ENCODE measurements around the gene MCAM.

Gene MCAM

DNA sequence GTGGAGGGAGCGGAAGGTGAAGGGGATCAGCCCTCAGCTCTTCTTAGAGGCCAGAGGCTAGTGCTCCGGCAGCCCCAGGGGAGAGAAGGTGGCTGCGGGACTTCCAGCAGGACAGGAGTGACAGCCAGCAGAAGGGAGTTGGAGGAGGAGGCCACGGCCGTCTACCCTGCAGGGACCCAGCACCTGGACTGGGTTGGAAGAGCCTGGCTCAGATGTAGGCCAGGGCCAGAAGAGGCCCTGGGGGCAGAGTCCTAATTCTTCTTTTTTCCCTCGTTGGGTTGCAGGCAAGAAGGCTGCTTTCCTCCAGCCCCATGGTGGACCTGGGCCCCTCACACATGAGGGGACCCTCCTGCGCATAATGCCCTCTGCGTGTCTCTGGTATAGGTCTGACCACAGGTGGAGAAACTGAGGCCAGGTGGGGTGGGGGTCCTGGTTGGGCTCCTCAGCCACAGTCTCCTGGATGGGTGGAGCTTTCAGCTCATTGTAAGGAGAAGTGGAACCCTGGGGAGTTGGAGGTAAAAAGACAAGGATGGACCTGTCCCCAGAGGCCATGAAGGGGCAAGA is 2.3 kb upstream of the MCAM start:
- no peak for ATAC-seq
- TF ChIP-seq ZNF565 (CRISPR knock-in tag; conservative IDR thresholded peaks at IDR 0.05; ENCODE audit: low read depth) (no peak), ESRRG (CRISPR knock-in tag; IDR thresholded peaks at IDR 0.05) (no peak), CSDC2 (CRISPR knock-in tag; IDR thresholded peaks at IDR 0.05) (no peak), RARB (CRISPR knock-in tag; IDR thresholded peaks at IDR 0.05) (no peak), OSR1 (CRISPR knock-in tag; IDR thresholded peaks at IDR 0.05) (no peak), ISL1 (CRISPR knock-in tag; IDR thresholded peaks at IDR 0.05) (no peak)
- TF ChIP-seq, protein P1, sequence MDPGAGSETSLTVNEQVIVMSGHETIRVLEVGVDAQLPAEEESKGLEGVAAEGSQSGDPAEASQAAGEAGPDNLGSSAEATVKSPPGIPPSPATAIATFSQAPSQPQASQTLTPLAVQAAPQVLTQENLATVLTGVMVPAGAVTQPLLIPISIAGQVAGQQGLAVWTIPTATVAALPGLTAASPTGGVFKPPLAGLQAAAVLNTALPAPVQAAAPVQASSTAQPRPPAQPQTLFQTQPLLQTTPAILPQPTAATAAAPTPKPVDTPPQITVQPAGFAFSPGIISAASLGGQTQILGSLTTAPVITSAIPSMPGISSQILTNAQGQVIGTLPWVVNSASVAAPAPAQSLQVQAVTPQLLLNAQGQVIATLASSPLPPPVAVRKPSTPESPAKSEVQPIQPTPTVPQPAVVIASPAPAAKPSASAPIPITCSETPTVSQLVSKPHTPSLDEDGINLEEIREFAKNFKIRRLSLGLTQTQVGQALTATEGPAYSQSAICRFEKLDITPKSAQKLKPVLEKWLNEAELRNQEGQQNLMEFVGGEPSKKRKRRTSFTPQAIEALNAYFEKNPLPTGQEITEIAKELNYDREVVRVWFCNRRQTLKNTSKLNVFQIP (CRISPR knock-in tag; IDR thresholded peaks at IDR 0.05; ENCODE audit: borderline replicate concordance, low read depth), result no peak
- TF ChIP-seq, protein P2, sequence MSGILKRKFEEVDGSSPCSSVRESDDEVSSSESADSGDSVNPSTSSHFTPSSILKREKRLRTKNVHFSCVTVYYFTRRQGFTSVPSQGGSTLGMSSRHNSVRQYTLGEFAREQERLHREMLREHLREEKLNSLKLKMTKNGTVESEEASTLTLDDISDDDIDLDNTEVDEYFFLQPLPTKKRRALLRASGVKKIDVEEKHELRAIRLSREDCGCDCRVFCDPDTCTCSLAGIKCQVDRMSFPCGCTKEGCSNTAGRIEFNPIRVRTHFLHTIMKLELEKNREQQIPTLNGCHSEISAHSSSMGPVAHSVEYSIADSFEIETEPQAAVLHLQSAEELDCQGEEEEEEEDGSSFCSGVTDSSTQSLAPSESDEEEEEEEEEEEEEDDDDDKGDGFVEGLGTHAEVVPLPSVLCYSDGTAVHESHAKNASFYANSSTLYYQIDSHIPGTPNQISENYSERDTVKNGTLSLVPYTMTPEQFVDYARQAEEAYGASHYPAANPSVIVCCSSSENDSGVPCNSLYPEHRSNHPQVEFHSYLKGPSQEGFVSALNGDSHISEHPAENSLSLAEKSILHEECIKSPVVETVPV (CRISPR knock-in tag; IDR thresholded peaks at IDR 0.05), result no peak
- TF ChIP-seq, protein P3, sequence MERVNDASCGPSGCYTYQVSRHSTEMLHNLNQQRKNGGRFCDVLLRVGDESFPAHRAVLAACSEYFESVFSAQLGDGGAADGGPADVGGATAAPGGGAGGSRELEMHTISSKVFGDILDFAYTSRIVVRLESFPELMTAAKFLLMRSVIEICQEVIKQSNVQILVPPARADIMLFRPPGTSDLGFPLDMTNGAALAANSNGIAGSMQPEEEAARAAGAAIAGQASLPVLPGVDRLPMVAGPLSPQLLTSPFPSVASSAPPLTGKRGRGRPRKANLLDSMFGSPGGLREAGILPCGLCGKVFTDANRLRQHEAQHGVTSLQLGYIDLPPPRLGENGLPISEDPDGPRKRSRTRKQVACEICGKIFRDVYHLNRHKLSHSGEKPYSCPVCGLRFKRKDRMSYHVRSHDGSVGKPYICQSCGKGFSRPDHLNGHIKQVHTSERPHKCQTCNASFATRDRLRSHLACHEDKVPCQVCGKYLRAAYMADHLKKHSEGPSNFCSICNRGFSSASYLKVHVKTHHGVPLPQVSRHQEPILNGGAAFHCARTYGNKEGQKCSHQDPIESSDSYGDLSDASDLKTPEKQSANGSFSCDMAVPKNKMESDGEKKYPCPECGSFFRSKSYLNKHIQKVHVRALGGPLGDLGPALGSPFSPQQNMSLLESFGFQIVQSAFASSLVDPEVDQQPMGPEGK (CRISPR knock-in tag; IDR thresholded peaks at IDR 0.05; ENCODE audit: borderline replicate concordance), result no peak
- TF ChIP-seq, protein P4, sequence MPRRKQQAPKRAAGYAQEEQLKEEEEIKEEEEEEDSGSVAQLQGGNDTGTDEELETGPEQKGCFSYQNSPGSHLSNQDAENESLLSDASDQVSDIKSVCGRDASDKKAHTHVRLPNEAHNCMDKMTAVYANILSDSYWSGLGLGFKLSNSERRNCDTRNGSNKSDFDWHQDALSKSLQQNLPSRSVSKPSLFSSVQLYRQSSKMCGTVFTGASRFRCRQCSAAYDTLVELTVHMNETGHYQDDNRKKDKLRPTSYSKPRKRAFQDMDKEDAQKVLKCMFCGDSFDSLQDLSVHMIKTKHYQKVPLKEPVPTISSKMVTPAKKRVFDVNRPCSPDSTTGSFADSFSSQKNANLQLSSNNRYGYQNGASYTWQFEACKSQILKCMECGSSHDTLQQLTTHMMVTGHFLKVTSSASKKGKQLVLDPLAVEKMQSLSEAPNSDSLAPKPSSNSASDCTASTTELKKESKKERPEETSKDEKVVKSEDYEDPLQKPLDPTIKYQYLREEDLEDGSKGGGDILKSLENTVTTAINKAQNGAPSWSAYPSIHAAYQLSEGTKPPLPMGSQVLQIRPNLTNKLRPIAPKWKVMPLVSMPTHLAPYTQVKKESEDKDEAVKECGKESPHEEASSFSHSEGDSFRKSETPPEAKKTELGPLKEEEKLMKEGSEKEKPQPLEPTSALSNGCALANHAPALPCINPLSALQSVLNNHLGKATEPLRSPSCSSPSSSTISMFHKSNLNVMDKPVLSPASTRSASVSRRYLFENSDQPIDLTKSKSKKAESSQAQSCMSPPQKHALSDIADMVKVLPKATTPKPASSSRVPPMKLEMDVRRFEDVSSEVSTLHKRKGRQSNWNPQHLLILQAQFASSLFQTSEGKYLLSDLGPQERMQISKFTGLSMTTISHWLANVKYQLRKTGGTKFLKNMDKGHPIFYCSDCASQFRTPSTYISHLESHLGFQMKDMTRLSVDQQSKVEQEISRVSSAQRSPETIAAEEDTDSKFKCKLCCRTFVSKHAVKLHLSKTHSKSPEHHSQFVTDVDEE (CRISPR knock-in tag; IDR thresholded peaks at IDR 0.05), result no peak

DNA sequence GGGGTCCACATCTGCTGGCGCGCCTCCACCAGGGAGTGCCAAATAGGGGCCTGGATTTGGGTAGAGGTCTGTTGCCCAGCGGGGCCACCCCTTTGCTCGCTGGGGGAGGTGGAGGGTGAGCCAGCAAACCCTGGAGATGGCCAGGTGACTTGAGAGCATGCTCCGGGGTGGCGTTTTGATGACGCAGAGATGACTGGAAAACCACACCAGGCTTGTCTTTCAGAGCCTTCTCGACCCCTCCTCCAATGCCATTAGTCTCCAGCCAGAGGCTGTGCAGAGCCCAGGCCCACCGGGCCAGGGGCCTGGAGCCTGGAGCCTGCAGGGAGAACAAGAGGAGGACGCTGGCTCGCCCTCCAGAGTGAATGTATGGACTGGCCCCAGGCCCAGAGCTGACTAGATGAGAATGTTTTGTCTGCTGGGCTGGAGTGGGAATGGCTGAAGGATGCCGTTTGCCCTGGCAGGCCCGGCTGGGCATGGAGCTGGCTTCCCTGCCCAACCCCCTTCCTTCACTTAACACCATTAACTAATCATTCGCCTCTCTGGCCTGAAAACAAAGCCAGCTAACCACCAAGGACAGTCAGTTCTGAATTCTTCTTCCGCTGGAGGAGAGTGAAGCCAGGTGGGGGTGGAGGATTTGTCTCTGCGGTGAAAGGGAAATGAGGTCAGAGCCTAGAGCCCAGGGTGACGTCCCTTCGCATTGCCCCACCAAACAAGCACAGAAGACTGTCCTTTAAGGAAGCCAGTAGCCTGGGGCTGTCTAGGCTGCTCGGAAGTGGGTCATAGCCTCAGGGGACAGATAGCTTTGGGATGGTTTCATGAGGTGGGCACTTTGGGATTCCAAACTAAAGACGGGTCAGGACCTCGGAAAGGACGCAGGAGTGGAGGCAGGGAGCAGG is 1.6 kb upstream of the MCAM start:
- no peak for TF ChIP-seq ZNF70 (CRISPR knock-in tag; IDR thresholded peaks at IDR 0.05)
- no peak for TF ChIP-seq ZFP30 (CRISPR knock-in tag; IDR thresholded peaks at IDR 0.05)
- no peak for TF ChIP-seq SNAI2 (CRISPR knock-in tag; IDR thresholded peaks at IDR 0.05)
- TF ChIP-seq, protein P4 (CRISPR knock-in tag; IDR thresholded peaks at IDR 0.05), result no peak
- TF ChIP-seq CSDC2 (CRISPR knock-in tag; IDR thresholded peaks at IDR 0.05), result no peak
- no peak for TF ChIP-seq ARNTL (CRISPR knock-in tag; IDR thresholded peaks at IDR 0.05; ENCODE audit: borderline replicate concordance, low read depth)
- no peak for TF ChIP-seq GLIS3 (CRISPR knock-in tag; IDR thresholded peaks at IDR 0.05)
- no peak for TF ChIP-seq ZC3H10 (CRISPR knock-in tag; IDR thresholded peaks at IDR 0.05)
- TF ChIP-seq BACH2 (CRISPR knock-in tag; IDR thresholded peaks at IDR 0.05; ENCODE audit: borderline replicate concordance), result no peak
- TF ChIP-seq PPARA (CRISPR knock-in tag; IDR thresholded peaks at IDR 0.05; ENCODE audit: borderline replicate concordance), result no peak
- TF ChIP-seq, protein P1 (CRISPR knock-in tag; IDR thresholded peaks at IDR 0.05; ENCODE audit: borderline replicate concordance, low read depth), result no peak
- no peak for TF ChIP-seq ESRRG (CRISPR knock-in tag; IDR thresholded peaks at IDR 0.05)
- TF ChIP-seq ZNF8 (CRISPR knock-in tag; IDR thresholded peaks at IDR 0.05), result no peak
- no peak for TF ChIP-seq ZNF565 (CRISPR knock-in tag; conservative IDR thresholded peaks at IDR 0.05; ENCODE audit: low read depth)
- TF ChIP-seq OSR1 (CRISPR knock-in tag; IDR thresholded peaks at IDR 0.05), result no peak
- no peak for TF ChIP-seq TCF4 (CRISPR knock-in tag; IDR thresholded peaks at IDR 0.05; ENCODE audit: borderline replicate concordance)
- ATAC-seq, result no peak

All from SK-N-SH treated with all-trans-retinoic acid at 6 μM for 48 hours (cell line).